GM18858 (cell line): Measurements from ENCODE around the gene PRRC2A.

Source experiments
- ATAC-seq: cut with Tn5 transposase; IDR thresholded peaks from one replicate; pipeline ENCODE4 v1.9.1; 2021; ENCODE audit not compliant: unreplicated experiment

The PRRC2A gene

DNA sequence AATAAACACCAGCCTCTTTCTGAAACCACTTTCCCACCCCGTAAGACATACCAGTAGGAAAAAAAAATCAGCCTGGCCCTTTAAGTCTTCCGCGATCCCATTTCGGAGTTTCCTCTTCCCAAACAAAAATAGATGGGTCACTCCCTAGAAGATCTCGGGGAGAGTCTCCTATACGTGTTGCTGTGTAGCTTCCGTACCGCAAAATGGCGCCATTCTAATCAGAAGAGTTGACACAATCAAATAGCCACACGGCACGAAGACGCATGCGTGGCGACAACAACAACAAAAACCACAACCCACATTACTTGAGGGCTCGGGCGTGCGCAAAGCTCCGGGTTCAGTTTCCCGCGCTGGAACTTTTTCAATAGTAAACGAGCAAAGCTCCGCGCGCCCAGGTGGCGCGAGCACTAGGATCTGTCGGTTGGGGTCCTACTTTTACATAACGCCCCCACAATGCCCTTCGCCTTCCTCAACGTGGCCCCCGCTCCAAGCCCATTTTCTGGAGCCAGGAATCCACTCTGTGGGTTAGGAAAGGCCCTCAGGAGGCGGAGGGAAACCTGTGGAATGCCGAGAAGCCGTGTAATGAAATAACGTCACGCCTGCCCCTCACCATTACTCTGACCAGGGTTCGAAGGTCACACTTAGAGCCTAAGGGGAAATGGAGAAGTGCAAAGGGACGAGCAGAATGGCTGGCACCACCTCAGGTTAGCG lies 44.4 kb downstream of the PRRC2A start, which contains the start of gene GPANK1:
GPANK1 (minus strand) TSS at position 208 of the 711 bp plus-strand sequence. CDS start 519 bp downstream, outside the sequence.
- no peak for ATAC-seq

DNA sequence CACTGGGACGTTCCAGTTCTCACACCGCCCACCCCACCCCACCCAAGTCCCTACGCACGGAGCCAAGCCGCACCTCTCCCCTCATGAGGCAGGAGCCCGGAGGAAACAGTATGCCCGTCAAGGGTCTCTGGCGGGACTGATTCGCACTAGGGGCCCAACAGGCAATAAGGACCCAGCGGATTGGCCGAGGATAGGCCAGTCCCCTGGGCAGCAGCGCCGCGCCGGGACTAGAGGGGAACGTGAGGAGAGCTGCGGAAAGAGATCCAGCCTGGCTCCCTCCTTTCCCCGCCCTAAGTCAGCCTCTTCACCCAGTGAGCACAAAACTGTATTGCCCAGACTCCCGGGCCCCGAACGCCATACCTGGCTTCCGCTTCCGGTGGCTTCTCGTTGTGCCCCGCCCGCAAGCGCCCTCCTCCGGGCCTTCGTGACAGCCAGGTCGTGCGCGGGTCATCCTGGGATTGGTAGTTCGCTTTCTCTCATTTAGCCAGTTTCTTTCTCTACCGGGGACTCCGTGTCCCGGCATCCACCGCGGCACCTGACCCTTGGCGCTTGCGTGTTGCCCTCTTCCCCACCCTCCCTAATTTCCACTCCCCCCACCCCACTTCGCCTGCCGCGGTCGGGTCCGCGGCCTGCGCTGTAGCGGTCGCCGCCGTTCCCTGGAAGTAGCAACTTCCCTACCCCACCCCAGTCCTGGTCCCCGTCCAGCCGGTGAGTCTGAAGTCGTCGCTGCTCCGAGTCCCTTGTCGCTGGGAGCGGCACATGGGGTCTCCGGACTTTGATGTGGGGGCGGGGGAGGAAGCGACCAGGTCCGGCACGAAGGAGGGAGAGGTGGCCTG lies 45.2 kb downstream of the PRRC2A start, which contains the start of gene CSNK2B:
CSNK2B (plus strand) TSS at position 580 of the 836 bp plus-strand sequence. CDS start 752 bp downstream, outside the sequence.
- ATAC-seq: peak; percentile 64

DNA sequence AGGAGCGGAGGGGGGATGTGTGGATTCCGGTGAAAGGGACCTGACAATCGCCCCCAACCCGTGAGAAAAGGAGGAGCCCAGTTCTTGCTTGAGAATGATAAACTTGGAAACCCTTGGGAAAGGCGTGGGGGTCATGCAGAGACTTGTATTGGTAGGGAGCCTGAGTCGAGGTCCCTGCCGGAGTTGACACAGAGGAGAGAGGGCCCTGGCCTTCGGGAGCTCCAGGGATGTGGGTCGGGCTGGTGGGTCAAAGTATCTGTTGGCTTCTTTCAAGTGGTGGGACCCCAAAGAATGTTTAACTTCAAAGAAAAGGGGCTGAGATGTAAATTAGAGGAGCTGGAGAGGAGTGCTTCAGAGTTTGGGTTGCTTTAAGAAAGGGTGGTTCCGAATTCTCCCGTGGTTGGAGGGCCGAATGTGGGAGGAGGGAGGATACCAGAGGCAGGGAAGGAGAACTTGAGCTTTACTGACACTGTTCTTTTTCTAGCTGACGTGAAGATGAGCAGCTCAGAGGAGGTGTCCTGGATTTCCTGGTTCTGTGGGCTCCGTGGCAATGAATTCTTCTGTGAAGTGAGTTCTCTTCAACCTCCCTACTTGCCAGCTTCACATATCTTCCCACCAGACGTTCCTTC lies 45.9 kb downstream of the PRRC2A start:
- ATAC-seq: no peak

DNA sequence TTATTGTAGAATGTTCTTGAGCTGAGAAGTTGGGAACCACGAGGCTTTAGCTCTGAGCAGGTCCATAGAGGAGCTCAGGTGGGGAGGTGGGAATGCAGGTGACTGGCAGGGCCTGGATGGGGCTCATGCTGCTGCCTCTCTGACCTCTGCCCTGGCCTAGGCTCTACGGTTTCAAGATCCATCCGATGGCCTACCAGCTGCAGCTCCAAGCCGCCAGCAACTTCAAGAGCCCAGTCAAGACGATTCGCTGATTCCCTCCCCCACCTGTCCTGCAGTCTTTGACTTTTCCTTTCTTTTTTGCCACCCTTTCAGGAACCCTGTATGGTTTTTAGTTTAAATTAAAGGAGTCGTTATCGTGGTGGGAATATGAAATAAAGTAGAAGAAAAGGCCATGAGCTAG lies 49.2 kb downstream of the PRRC2A start, which contains the start of gene LY6G5B:
LY6G5B (plus strand) TSS at position 301 of the 400 bp plus-strand sequence. CDS start 975 bp downstream, outside the sequence.
- ATAC-seq: no peak

DNA sequence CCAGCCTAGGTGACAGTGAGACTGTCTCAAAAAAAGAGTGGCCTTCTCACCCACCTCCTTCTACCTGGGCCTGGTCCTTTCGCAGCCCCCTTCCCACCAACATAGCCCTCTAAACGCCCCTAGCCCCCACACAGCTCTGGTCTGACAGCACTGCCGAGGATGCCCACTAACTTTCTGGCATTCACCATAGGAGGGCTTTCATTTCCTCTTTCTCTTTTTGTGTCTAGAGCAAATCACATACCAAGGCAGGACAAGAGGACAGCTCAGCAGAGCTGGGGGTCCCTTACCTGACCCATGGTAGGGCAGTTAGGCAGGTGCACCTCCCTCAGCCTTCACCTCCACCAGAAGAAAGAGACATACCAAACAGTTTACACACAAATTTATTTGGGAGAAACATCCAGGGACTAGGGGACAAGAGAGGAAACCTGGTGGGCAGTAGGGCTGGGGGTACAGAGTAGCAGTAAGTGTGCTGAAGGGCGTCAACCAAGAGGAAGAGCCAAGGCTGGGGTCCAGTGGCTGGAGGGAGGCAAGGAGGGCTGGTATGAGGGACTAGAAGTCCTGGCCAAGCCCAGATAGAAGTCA lies 55.9 kb downstream of the PRRC2A start:
- ATAC-seq: no peak

DNA sequence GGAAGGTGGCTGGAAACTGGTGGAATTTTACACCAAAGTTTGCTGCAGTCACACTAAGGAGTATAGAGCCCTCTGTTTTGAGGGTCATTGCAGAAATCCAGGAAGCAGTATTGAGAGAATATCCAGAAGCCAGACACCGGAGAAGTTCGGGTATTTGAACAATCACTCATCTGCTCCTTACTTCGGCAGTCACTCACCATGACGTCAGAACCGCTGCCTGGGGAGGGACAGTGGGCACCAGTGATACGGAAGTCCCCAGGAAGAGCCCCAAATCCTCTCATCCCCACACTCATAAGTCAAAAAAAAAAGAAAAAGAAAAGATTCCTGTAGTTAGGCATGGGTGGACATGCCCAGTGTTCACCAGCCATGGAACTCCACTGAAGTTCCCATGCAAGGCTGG lies 56.4 kb downstream of the PRRC2A start:
- ATAC-seq: no peak

DNA sequence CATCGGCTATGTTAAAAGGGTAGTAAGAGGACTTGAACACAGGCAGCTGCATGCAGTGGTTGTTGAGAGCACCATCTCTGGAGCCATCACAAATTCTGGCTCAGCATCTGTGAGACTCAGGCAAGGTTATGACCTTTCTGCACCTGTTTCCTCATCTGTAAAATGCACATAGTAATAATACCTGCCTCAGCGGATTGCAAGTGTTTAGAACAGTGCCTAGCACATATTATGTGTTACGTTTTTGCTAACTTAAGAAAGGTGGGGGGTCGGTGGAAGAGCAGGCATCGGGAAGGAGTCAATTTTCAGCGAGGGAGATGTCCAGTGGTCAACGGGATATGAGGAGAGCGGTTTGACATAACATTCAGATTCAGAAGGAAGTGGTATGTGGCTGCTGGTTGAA lies 57.4 kb downstream of the PRRC2A start:
- no peak for ATAC-seq

DNA sequence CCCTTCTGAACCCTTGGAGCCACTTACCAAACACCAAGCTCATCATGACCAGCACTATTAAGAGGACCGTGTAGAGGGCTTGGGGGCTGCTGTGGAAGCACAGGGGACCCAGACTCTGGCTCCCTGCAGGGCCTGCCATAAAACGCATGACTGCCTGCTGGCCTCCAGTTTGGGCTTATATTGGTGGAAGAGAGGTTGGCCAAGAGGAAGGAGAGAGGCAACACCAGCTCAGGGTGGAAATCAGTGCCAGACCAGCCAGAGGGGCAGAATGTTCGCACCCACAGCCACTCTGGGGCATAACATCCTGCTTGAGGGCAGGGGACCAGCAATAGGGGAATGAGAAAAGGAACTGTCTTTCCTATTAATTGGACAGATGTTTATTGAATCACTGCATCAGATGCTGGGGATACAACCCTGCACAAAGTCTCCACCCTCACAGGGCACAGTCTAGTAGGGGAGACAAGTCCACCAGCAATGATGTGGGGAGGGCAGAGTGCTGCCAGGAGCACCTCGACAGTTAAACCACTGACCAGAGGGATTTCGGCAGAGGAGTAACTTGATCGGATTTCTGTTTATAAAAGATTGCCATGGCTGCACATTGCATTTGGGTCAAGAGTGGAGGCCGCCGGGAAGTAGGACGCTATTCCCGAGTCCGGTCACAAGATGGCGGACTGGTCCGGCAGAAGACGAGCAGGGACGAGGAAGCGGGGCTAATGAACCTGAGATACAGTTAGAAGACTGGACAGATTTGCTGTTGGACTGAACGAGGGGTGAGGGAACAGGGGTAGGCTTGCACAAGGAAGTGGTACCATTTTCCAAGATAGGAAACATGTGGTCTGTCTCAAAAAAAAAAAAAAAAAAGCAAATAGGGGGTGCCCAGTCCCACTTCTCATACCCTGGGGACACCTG lies 60.0 kb downstream of the PRRC2A start, which contains the start of gene LY6G5C:
LY6G5C (minus strand) TSS at position 842 of the 909 bp plus-strand sequence; CDS start at position 148, 694 bp downstream.
- ATAC-seq: no peak

DNA sequence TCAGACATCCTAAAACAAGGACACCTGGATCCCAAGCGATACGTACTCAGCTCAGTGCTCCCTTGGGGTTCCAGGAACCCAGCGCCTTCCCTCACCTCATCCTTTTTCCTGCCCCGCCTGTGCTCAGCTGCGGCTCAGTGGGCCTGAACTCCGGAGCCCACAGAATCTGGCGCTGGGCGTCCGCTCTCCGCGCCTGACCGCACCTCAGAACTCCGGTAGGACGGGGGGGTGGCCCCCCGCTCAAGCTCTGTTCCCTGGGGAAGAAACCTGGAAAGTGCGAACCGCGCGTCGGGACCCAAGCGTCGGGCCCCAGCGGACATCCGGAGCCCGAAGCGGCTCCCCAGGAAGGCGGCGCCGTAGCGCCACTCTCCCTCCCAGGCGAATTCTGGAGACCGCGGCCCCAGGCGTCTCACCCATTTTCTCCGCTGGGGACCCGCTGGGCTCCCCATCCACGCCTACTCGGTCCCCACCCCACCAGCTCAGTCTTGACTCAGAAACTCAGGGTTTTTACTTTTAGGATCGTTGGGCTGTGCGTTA lies 60.7 kb downstream of the PRRC2A start:
- no peak for ATAC-seq

DNA sequence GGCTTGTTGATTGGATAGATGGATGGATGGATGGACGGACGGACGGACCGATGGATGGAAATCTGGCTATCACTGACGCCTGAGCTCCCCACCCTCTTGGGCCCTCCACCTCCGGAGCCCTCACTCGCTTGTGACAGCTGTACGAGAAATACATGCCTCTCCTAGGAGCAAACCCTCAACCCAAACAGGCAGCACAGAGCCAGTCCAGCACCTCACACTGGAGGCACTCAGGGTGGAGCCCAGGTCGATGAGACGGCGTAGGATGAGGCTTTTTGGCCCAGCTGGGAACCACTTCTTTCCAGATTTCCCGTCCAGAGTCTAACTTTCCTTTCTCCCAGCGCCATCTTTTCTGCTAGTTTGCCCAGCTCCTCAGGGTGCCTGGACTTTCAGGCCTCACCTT lies 63.1 kb downstream of the PRRC2A start:
- ATAC-seq: no peak

DNA sequence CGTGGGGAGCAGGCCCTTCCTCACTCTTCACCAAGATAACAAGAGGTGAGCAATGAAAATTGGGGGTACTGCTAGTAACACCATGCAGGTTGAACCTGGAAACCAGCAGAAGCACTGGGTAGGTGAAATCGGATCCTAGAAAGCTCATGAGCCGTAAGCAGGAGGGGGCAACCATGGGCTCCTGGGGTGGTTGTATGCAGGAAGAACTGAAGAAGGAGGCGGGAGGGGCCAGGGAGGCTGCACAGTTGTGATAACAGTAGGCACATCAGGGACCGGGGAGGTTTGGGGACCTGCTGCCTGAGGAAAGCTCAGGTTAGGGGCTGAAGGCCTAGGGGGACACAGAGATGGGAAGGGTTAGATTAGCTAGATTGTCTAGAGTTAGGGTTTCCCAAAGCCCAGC lies 66.0 kb downstream of the PRRC2A start:
- ATAC-seq: no peak

DNA sequence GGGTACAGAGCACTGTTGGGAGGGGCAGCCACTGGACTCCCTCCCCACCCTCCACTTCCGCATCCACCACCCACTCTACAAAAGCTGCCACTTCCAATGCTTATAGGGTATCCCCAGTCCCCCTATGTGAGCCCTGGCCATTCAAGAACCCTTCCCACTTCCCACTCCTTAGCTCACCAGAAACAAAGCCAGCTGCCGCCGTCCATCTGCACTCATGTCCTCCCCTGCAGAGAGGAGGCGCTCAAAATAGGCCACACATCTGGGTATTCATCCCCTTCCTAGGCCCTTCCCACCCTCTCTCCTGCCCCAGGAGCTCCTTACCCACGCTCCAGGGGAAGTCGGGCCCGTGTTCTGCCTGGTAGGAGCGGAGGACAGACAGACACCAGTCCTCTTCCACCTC lies 66.8 kb downstream of the PRRC2A start:
- no peak for ATAC-seq
